ENCODE data around the gene RNF220. TPM values are rescaled to one million over a fixed set of nuclear protein-coding genes. Genes with fewer than 3 reads are reported as not detected.
A peak's percentile ranks its signal among the peaks of the same experiment; 100 is the strongest.

Gene RNF220
- total and polyA plus RNA-seq, 2 of the 13 experiments (the other 11 are each of a cell fraction or from before 2014, with no cell fraction given): 48.2 to 72.1 TPM

DNA sequence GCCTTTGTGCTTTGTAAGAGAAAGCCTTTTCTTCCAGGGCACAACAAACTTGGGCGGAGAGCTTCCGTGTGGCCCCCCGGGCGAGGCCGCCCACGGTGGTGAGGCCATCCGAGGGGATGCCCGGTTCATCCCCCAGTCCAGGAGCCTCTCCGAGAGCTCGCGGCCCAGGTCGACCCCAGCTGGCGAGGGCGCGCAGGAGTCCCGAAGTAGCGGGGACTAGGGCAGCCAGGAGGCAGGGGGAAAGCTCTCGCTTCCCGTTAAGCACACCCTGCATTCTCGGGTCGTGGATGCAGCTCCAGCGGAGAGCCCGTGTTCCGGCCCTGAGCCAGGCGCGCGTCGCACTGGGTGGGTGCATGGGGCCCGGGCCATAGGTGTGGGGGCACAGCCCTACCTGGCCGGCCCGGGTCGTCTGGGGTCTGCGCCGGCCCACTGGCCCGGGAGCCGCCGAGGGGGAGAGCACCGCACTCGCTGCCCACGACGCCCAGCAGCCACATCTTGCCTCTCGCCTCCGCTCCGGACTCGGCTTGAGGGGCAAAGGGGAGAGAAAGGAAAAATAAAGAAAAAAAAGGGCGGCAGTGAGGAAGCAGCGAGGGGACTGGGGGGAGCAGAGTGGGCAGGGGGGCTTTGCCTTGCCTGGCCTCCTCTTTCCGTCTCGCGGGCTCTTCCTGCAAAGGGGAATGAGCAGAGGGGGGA is 1.8 kb downstream of the RNF220 start (continued):
- TF ChIP-seq ZNF460 (CRISPR knock-in tag; IDR thresholded peaks at IDR 0.05; ENCODE audit: borderline replicate concordance): no peak
- TF ChIP-seq, protein P1, sequence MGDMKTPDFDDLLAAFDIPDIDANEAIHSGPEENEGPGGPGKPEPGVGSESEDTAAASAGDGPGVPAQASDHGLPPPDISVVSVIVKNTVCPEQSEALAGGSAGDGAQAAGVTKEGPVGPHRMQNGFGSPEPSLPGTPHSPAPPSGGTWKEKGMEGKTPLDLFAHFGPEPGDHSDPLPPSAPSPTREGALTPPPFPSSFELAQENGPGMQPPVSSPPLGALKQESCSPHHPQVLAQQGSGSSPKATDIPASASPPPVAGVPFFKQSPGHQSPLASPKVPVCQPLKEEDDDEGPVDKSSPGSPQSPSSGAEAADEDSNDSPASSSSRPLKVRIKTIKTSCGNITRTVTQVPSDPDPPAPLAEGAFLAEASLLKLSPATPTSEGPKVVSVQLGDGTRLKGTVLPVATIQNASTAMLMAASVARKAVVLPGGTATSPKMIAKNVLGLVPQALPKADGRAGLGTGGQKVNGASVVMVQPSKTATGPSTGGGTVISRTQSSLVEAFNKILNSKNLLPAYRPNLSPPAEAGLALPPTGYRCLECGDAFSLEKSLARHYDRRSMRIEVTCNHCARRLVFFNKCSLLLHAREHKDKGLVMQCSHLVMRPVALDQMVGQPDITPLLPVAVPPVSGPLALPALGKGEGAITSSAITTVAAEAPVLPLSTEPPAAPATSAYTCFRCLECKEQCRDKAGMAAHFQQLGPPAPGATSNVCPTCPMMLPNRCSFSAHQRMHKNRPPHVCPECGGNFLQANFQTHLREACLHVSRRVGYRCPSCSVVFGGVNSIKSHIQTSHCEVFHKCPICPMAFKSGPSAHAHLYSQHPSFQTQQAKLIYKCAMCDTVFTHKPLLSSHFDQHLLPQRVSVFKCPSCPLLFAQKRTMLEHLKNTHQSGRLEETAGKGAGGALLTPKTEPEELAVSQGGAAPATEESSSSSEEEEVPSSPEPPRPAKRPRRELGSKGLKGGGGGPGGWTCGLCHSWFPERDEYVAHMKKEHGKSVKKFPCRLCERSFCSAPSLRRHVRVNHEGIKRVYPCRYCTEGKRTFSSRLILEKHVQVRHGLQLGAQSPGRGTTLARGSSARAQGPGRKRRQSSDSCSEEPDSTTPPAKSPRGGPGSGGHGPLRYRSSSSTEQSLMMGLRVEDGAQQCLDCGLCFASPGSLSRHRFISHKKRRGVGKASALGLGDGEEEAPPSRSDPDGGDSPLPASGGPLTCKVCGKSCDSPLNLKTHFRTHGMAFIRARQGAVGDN (CRISPR knock-in tag; IDR thresholded peaks at IDR 0.05): peak; percentile 48
- peak; percentile 20; the same call in 1 of the 2 replicates for TF ChIP-seq ZNF768 (CRISPR knock-in tag; IDR thresholded peaks at IDR 0.05)
- no peak for TF ChIP-seq MED8 (CRISPR knock-in tag; IDR thresholded peaks at IDR 0.05; ENCODE audit: insufficient replicate concordance)
- TF ChIP-seq SNAI1 (CRISPR knock-in tag; IDR thresholded peaks at IDR 0.05; ENCODE audit: borderline replicate concordance): 0 out of 2 replicates have a peak, but pooled peaks have one; percentile 2
- TF ChIP-seq, protein P2, sequence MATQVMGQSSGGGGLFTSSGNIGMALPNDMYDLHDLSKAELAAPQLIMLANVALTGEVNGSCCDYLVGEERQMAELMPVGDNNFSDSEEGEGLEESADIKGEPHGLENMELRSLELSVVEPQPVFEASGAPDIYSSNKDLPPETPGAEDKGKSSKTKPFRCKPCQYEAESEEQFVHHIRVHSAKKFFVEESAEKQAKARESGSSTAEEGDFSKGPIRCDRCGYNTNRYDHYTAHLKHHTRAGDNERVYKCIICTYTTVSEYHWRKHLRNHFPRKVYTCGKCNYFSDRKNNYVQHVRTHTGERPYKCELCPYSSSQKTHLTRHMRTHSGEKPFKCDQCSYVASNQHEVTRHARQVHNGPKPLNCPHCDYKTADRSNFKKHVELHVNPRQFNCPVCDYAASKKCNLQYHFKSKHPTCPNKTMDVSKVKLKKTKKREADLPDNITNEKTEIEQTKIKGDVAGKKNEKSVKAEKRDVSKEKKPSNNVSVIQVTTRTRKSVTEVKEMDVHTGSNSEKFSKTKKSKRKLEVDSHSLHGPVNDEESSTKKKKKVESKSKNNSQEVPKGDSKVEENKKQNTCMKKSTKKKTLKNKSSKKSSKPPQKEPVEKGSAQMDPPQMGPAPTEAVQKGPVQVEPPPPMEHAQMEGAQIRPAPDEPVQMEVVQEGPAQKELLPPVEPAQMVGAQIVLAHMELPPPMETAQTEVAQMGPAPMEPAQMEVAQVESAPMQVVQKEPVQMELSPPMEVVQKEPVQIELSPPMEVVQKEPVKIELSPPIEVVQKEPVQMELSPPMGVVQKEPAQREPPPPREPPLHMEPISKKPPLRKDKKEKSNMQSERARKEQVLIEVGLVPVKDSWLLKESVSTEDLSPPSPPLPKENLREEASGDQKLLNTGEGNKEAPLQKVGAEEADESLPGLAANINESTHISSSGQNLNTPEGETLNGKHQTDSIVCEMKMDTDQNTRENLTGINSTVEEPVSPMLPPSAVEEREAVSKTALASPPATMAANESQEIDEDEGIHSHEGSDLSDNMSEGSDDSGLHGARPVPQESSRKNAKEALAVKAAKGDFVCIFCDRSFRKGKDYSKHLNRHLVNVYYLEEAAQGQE (IDR thresholded peaks at IDR 0.05; ENCODE audit: borderline replicate concordance in 1 of 2, low read depth in 1 of 2, low read length in 2 of 2): no peak
- TF ChIP-seq ZNF441 (CRISPR knock-in tag; IDR thresholded peaks at IDR 0.05; ENCODE audit: borderline replicate concordance): no peak
- TF ChIP-seq, protein P3, sequence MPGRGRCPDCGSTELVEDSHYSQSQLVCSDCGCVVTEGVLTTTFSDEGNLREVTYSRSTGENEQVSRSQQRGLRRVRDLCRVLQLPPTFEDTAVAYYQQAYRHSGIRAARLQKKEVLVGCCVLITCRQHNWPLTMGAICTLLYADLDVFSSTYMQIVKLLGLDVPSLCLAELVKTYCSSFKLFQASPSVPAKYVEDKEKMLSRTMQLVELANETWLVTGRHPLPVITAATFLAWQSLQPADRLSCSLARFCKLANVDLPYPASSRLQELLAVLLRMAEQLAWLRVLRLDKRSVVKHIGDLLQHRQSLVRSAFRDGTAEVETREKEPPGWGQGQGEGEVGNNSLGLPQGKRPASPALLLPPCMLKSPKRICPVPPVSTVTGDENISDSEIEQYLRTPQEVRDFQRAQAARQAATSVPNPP (CRISPR knock-in tag; IDR thresholded peaks at IDR 0.05): no peak
- TF ChIP-seq ESRRA (CRISPR knock-in tag; IDR thresholded peaks at IDR 0.05; ENCODE audit: low read depth): no peak
- no peak for TF ChIP-seq ZNF44 (CRISPR knock-in tag; IDR thresholded peaks at IDR 0.05)
- TF ChIP-seq GABPB1 (CRISPR knock-in tag; IDR thresholded peaks at IDR 0.05): peak; percentile 20; the same call in 1 of the 2 replicates
- TF ChIP-seq DMAP1 (CRISPR knock-in tag; IDR thresholded peaks at IDR 0.05): no peak
- no peak for TF ChIP-seq MTA3 (CRISPR knock-in tag; IDR thresholded peaks at IDR 0.05)
- 0 out of 2 replicates have a peak, but pooled peaks have one; percentile 14 for TF ChIP-seq ZNF776 (CRISPR knock-in tag; IDR thresholded peaks at IDR 0.05)
- TF ChIP-seq ZNF138 (CRISPR knock-in tag; IDR thresholded peaks at IDR 0.05; ENCODE audit: low read depth): no peak
- TF ChIP-seq, protein P4, sequence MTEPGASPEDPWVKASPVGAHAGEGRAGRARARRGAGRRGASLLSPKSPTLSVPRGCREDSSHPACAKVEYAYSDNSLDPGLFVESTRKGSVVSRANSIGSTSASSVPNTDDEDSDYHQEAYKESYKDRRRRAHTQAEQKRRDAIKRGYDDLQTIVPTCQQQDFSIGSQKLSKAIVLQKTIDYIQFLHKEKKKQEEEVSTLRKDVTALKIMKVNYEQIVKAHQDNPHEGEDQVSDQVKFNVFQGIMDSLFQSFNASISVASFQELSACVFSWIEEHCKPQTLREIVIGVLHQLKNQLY (CRISPR knock-in tag; IDR thresholded peaks at IDR 0.05): no peak
- TF ChIP-seq ZNF562 (CRISPR knock-in tag; IDR thresholded peaks at IDR 0.05; ENCODE audit: borderline replicate concordance): no peak
